CD4-positive, alpha-beta T cell treated with Interleukin-10 for 1 hour (primary cell): ENCODE data around the gene PCSK9.

ENCODE experiments used
- DNase-seq: peaks from one replicate; pipeline ENCODE4 v3.0.0-alpha.2; 2020

Gene PCSK9

GRCh38 chr1:55039342-55040082 is at the start of gene PCSK9:
Gene PCSK9 (plus strand): TSS chr1:55039548. CDS start chr1:55039838, 290 bp downstream.
- no peak for DNase-seq

GRCh38 chr1:54989968-54990810 is 49.2 kb upstream of the PCSK9 start:
- no peak for DNase-seq

- no peak for DNase-seq
Measured at GRCh38 chr1:54990916-54991315, 48.4 kb upstream of the PCSK9 start.

- DNase-seq = no peak
Measured at GRCh38 chr1:54991939-54992338, 47.4 kb upstream of the PCSK9 start.

- no peak for DNase-seq
Measured at GRCh38 chr1:54993140-54993539, 46.2 kb upstream of the PCSK9 start.

- DNase-seq = no peak
Measured at GRCh38 chr1:54994355-54994990, 44.9 kb upstream of the PCSK9 start.

GRCh38 chr1:54995013-54995760 is 44.2 kb upstream of the PCSK9 start:
- no peak for DNase-seq

GRCh38 chr1:54995835-54996234 is 43.5 kb upstream of the PCSK9 start:
- DNase-seq = peak; percentile 65

GRCh38 chr1:54996359-54996868 is 42.9 kb upstream of the PCSK9 start:
- DNase-seq = peak; percentile 83

GRCh38 chr1:54996869-54997710 is 42.3 kb upstream of the PCSK9 start:
- DNase-seq = no peak

- no peak for DNase-seq
Measured at GRCh38 chr1:54997711-54997986, 41.7 kb upstream of the PCSK9 start.

- DNase-seq = no peak
Measured at GRCh38 chr1:54998100-54998499, 41.2 kb upstream of the PCSK9 start.

GRCh38 chr1:54998677-54999076 is 40.7 kb upstream of the PCSK9 start, which contains the start of gene BSND:
Gene BSND (plus strand): TSS chr1:54998933. CDS start chr1:54999187, 254 bp downstream.
- no peak for DNase-seq

GRCh38 chr1:55000110-55001085 is 39.0 kb upstream of the PCSK9 start:
- no peak for DNase-seq

GRCh38 chr1:55001311-55001710 is 38.0 kb upstream of the PCSK9 start:
- DNase-seq = no peak

GRCh38 chr1:55002686-55003085 is 36.7 kb upstream of the PCSK9 start:
- no peak for DNase-seq

GRCh38 chr1:55005351-55006140 is 33.8 kb upstream of the PCSK9 start:
- no peak for DNase-seq

GRCh38 chr1:55006931-55007330 is 32.4 kb upstream of the PCSK9 start:
- no peak for DNase-seq

- DNase-seq = no peak
Measured at GRCh38 chr1:55007625-55008024, 31.7 kb upstream of the PCSK9 start.
